Measurements from ENCODE around the gene AWAT2.
"Not testable (repeated sequence)": the region's sequence is repeated elsewhere in the genome, so short reads cannot be mapped to it uniquely, and the experiment has no call there.

AWAT2 gene

GRCh38 chrX:70012756-70013155 is 37.0 kb downstream of the AWAT2 start:
- in situ Hi-C loops (cut with MboI; ENCODE audit: low pct_unique_long_range_greater_than_20kb, low sequenced_read_pairs), result no loop called here
- no peak for DNase-seq

- in situ Hi-C loops (cut with MboI; ENCODE audit: low pct_unique_long_range_greater_than_20kb, low sequenced_read_pairs), result no loop called here
- DNase-seq, result no peak
Measured at GRCh38 chrX:70009970-70010369, 39.8 kb downstream of the AWAT2 start.

GRCh38 chrX:70009049-70009448 is 40.7 kb downstream of the AWAT2 start:
- DNase-seq, result no peak
- in situ Hi-C loops (cut with MboI; ENCODE audit: low pct_unique_long_range_greater_than_20kb, low sequenced_read_pairs), result no loop called here

- in situ Hi-C loops (cut with MboI; ENCODE audit: low pct_unique_long_range_greater_than_20kb, low sequenced_read_pairs), result no loop called here
- DNase-seq, result no peak
Measured at GRCh38 chrX:70007946-70008345, 41.8 kb downstream of the AWAT2 start.

- in situ Hi-C loops (cut with MboI; ENCODE audit: low pct_unique_long_range_greater_than_20kb, low sequenced_read_pairs), result no loop called here
- no peak for DNase-seq
Measured at GRCh38 chrX:70001708-70002341, 47.9 kb downstream of the AWAT2 start.

- DNase-seq, result no peak
- in situ Hi-C loops (cut with MboI; ENCODE audit: low pct_unique_long_range_greater_than_20kb, low sequenced_read_pairs), result no loop called here
Measured at GRCh38 chrX:70001269-70001668, 48.5 kb downstream of the AWAT2 start.

GRCh38 chrX:69998299-69998698 is 51.4 kb downstream of the AWAT2 start:
- in situ Hi-C loops (cut with MboI; ENCODE audit: low pct_unique_long_range_greater_than_20kb, low sequenced_read_pairs); DNase-seq: not testable (repeated sequence)

GRCh38 chrX:69996113-69996468 is 53.6 kb downstream of the AWAT2 start:
- in situ Hi-C loops (cut with MboI; ENCODE audit: low pct_unique_long_range_greater_than_20kb, low sequenced_read_pairs), result no loop called here
- DNase-seq, result no peak

GRCh38 chrX:69995362-69996112 is 54.2 kb downstream of the AWAT2 start:
- in situ Hi-C loops (cut with MboI; ENCODE audit: low pct_unique_long_range_greater_than_20kb, low sequenced_read_pairs), result no loop called here
- DNase-seq, result no peak

GRCh38 chrX:69993494-69993893 is 56.2 kb downstream of the AWAT2 start:
- no peak for DNase-seq
- in situ Hi-C loops (cut with MboI; ENCODE audit: low pct_unique_long_range_greater_than_20kb, low sequenced_read_pairs), result no loop called here

- no peak for DNase-seq
- in situ Hi-C loops (cut with MboI; ENCODE audit: low pct_unique_long_range_greater_than_20kb, low sequenced_read_pairs), result no loop called here
Measured at GRCh38 chrX:69991685-69992084, 58.1 kb downstream of the AWAT2 start.
